ENCODE data around the gene RAE1.

DNA sequence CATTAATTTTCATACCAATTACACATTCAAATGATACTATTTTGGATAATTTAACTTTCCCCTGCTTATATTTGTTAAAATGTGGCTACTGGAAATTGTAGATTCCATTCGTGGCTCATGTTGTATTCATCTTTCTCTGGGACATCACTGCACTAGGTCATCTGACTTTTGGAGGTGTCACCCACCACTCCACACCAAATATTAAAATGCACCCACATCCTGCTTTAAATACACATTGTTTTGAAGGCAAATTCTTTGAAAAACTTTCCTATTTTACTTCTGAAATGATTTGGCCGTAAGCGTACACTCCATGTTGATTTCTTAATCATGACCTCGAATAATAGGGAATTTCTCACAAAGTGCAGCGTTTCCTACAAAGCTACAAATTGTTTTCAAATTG, 31.5 kb downstream of the RAE1 start:
- TF ChIP-seq, protein P1, sequence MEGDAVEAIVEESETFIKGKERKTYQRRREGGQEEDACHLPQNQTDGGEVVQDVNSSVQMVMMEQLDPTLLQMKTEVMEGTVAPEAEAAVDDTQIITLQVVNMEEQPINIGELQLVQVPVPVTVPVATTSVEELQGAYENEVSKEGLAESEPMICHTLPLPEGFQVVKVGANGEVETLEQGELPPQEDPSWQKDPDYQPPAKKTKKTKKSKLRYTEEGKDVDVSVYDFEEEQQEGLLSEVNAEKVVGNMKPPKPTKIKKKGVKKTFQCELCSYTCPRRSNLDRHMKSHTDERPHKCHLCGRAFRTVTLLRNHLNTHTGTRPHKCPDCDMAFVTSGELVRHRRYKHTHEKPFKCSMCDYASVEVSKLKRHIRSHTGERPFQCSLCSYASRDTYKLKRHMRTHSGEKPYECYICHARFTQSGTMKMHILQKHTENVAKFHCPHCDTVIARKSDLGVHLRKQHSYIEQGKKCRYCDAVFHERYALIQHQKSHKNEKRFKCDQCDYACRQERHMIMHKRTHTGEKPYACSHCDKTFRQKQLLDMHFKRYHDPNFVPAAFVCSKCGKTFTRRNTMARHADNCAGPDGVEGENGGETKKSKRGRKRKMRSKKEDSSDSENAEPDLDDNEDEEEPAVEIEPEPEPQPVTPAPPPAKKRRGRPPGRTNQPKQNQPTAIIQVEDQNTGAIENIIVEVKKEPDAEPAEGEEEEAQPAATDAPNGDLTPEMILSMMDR (IDR thresholded peaks at IDR 0.05) = no peak
- TF ChIP-seq POLR2AphosphoS5 (IDR thresholded peaks at IDR 0.05; ENCODE audit: low read depth, low read length) (no peak), SIN3A (IDR thresholded peaks at IDR 0.05; ENCODE audit: borderline replicate concordance, insufficient read depth, low read depth, low read length) (no peak), TCF7L2 (IDR thresholded peaks at IDR 0.05; ENCODE audit: low read depth, low read length) (no peak)
- TF ChIP-seq, protein P2, sequence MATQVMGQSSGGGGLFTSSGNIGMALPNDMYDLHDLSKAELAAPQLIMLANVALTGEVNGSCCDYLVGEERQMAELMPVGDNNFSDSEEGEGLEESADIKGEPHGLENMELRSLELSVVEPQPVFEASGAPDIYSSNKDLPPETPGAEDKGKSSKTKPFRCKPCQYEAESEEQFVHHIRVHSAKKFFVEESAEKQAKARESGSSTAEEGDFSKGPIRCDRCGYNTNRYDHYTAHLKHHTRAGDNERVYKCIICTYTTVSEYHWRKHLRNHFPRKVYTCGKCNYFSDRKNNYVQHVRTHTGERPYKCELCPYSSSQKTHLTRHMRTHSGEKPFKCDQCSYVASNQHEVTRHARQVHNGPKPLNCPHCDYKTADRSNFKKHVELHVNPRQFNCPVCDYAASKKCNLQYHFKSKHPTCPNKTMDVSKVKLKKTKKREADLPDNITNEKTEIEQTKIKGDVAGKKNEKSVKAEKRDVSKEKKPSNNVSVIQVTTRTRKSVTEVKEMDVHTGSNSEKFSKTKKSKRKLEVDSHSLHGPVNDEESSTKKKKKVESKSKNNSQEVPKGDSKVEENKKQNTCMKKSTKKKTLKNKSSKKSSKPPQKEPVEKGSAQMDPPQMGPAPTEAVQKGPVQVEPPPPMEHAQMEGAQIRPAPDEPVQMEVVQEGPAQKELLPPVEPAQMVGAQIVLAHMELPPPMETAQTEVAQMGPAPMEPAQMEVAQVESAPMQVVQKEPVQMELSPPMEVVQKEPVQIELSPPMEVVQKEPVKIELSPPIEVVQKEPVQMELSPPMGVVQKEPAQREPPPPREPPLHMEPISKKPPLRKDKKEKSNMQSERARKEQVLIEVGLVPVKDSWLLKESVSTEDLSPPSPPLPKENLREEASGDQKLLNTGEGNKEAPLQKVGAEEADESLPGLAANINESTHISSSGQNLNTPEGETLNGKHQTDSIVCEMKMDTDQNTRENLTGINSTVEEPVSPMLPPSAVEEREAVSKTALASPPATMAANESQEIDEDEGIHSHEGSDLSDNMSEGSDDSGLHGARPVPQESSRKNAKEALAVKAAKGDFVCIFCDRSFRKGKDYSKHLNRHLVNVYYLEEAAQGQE (IDR thresholded peaks at IDR 0.05; ENCODE audit: insufficient read depth in 1 of 2, low read depth in 2 of 2, low read length in 1 of 2) = no peak
